Measurements from ENCODE around the gene ETS1. TPM values are rescaled to one million over a fixed set of nuclear protein-coding genes. Genes with fewer than 3 reads are reported as not detected.

Gene ETS1
- total RNA-seq, 1 experiment from 2014 or later = 29.9 TPM

- H2BK12ac ChIP-seq (ENCODE audit: insufficient read length, low read depth, low read length) = no peak overlapping the region
- DNase-seq = no peak
- no peaks in the 10 kb centered on the region for H3K9me3 ChIP-seq (ENCODE audit: control insufficient read depth, low read depth, low read length)
- no peak overlapping the region for H4K91ac ChIP-seq (ENCODE audit: insufficient read length, low read depth, low read length)
- H3K9me3 Mint-ChIP-seq = peaks cover 0 to 4% of the 10 kb centered on the region in 2 experiments; a peak in 2 of 5 replicates
- no peak overlapping the region; the same call in 1 of the 2 replicates for H2BK15ac ChIP-seq (ENCODE audit: low read depth, low read length)
- H3K56ac ChIP-seq (ENCODE audit: insufficient read length, low read depth, low read length) = no peak overlapping the region
- no peak overlapping the region for H2BK120ac ChIP-seq (ENCODE audit: low read depth, low read length, poor library complexity, severe bottlenecking)
- H3K27ac ChIP-seq (ENCODE audit: insufficient read length, low read depth, low read length) = no peak overlapping the region
- no peaks in the 10 kb centered on the region for H3K27me3 ChIP-seq (ENCODE audit: insufficient read depth, low read length)
- H3K27ac Mint-ChIP-seq = peak overlapping the region in 1 of 3 experiments; percentile 37; a peak in 1 of 7 replicates
- no peak overlapping the region for H3K18ac ChIP-seq (ENCODE audit: insufficient read length, low read depth, low read length)
- H3K4me1 ChIP-seq (ENCODE audit: insufficient read depth, low read length) = peaks cover 2% of the 10 kb centered on the region; the same call in 1 of the 2 replicates
- no peak overlapping the region for H4K8ac ChIP-seq (replicated peaks; ENCODE audit: insufficient read length, low read depth, low read length)
- no CpG with 5 or more reads among the region's 15 CpGs for WGBS (ENCODE audit: extremely low coverage, insufficient read length, low lambda C conversion rate)
- H3K23ac ChIP-seq (ENCODE audit: insufficient read length, low read depth, low read length) = no peak overlapping the region
- H2BK5ac ChIP-seq (ENCODE audit: insufficient read length, low read length) = no peak overlapping the region
- peaks cover 30 to 42% of the 10 kb centered on the region in 2 experiments for H3K4me1 Mint-ChIP-seq
- H3K4me2 ChIP-seq (ENCODE audit: insufficient read depth, insufficient read length, low read length) = no peak overlapping the region
- H3K4me3 Mint-ChIP-seq = no peak overlapping the region
- H3K4ac ChIP-seq (ENCODE audit: low read depth, low read length) = no peak overlapping the region
- H3K23me2 ChIP-seq (ENCODE audit: insufficient read length, low read depth, low read length, poor library complexity, severe bottlenecking) = no peaks in the 10 kb centered on the region
- no peak overlapping the region for H2BK20ac ChIP-seq (ENCODE audit: low read depth, low read length, poor library complexity, severe bottlenecking)
- no peak overlapping the region for H4K5ac ChIP-seq (ENCODE audit: insufficient read length, low read depth, low read length)
- H3K79me1 ChIP-seq (ENCODE audit: insufficient read depth, low read depth, low read length, poor library complexity, severe bottlenecking) = no peaks in the 10 kb centered on the region
- H3T11ph ChIP-seq (ENCODE audit: low read length) = no peak overlapping the region
- H4K20me1 ChIP-seq (ENCODE audit: control insufficient read depth, insufficient read depth, insufficient read length) = no peaks in the 10 kb centered on the region
- no peak overlapping the region for H3K9ac ChIP-seq (ENCODE audit: extremely low read depth, insufficient read length, low read length)
- no peaks in the 10 kb centered on the region for H3K27me3 Mint-ChIP-seq (ENCODE audit: low read depth)
- peaks cover 8% of the 10 kb centered on the region in 3 experiments; a peak in 5 of 7 replicates for H3K36me3 Mint-ChIP-seq (ENCODE audit: insufficient read depth in 1 of 3, low read depth in 3 of 3)
- no peak overlapping the region for H2AK5ac ChIP-seq (ENCODE audit: insufficient read length, low read length)
- no peak overlapping the region for H2AFZ ChIP-seq (ENCODE audit: low read length)
- H3K14ac ChIP-seq (ENCODE audit: insufficient read depth, low read length) = no peak overlapping the region; the same call in 1 of the 2 replicates
- TF ChIP-seq CTCF (conservative IDR thresholded peaks at IDR 0.05) = 0 out of 3 replicates have a peak, but pooled peaks have one; percentile 13
- H3K79me2 ChIP-seq (ENCODE audit: insufficient read depth, low read length) = no peaks in the 10 kb centered on the region
These were observed 81.0 kb downstream of the ETS1 start for GRCh38 chr11:128506356-128506755.

Measured in H9 (cell line).